ENCODE results near the gene CCDC188. TPM values are rescaled to one million over a fixed set of nuclear protein-coding genes. Genes with fewer than 3 reads are reported as not detected.

Gene CCDC188
- total RNA-seq, 1 experiment from 2014 or later = not detected

- H3K9me3 Mint-ChIP-seq = no peaks in the 10 kb centered on the region; a peak in 1 of 5 replicates
- Histone ChIP-seq H2AK5ac (ENCODE audit: insufficient read length, low read length) (no peak overlapping the region), H3K18ac (ENCODE audit: insufficient read length, low read depth, low read length) (no peak overlapping the region), H3K23ac (ENCODE audit: insufficient read length, low read depth, low read length) (no peak overlapping the region), H3K9ac (ENCODE audit: extremely low read depth, insufficient read length, low read length) (no peak overlapping the region), H3K79me2 (ENCODE audit: insufficient read depth, low read length) (no peaks in the 10 kb centered on the region), H4K20me1 (ENCODE audit: control insufficient read depth, insufficient read depth, insufficient read length) (peaks cover 3% of the 10 kb centered on the region), H3K14ac (ENCODE audit: insufficient read depth, low read length) (no peak overlapping the region), H2BK15ac (ENCODE audit: low read depth, low read length) (no peak overlapping the region), H2AFZ (ENCODE audit: low read length) (no peak overlapping the region), H4K91ac (ENCODE audit: insufficient read length, low read depth, low read length) (no peak overlapping the region), H3K4ac (ENCODE audit: low read depth, low read length) (no peak overlapping the region), H3K27ac (ENCODE audit: insufficient read length, low read depth, low read length) (no peak overlapping the region), H3K56ac (ENCODE audit: insufficient read length, low read depth, low read length) (no peak overlapping the region), H3K4me2 (ENCODE audit: insufficient read depth, insufficient read length, low read length) (no peak overlapping the region), H2BK120ac (ENCODE audit: low read depth, low read length, poor library complexity, severe bottlenecking) (no peak overlapping the region), H3K79me1 (ENCODE audit: insufficient read depth, low read depth, low read length, poor library complexity, severe bottlenecking) (no peaks in the 10 kb centered on the region), H4K8ac (replicated peaks; ENCODE audit: insufficient read length, low read depth, low read length) (no peak overlapping the region), H3K27me3 (ENCODE audit: insufficient read depth, low read length) (no peaks in the 10 kb centered on the region), H3K4me1 (ENCODE audit: insufficient read depth, low read length) (no peaks in the 10 kb centered on the region), H3T11ph (ENCODE audit: low read length) (no peak overlapping the region), H2BK20ac (ENCODE audit: low read depth, low read length, poor library complexity, severe bottlenecking) (no peak overlapping the region), H2BK12ac (ENCODE audit: insufficient read length, low read depth, low read length) (no peak overlapping the region), H2BK5ac (ENCODE audit: insufficient read length, low read length) (no peak overlapping the region), H4K5ac (ENCODE audit: insufficient read length, low read depth, low read length) (no peak overlapping the region), H3K23me2 (ENCODE audit: insufficient read length, low read depth, low read length, poor library complexity, severe bottlenecking) (no peaks in the 10 kb centered on the region), H3K9me3 (ENCODE audit: control insufficient read depth, low read depth, low read length) (no peaks in the 10 kb centered on the region)
- H3K4me3 Mint-ChIP-seq = no peak overlapping the region; a peak in 1 of 5 replicates
- peaks cover 3 to 6% of the 10 kb centered on the region in 2 experiments; a peak in 2 of 4 replicates for H3K4me1 Mint-ChIP-seq
- H3K36me3 Mint-ChIP-seq (ENCODE audit: insufficient read depth in 1 of 3, low read depth in 3 of 3) = no peaks in the 10 kb centered on the region
- no peak for DNase-seq
- TF ChIP-seq CTCF (conservative IDR thresholded peaks at IDR 0.05) = no peak
- H3K27me3 Mint-ChIP-seq (ENCODE audit: low read depth) = no peaks in the 10 kb centered on the region; the same call in 1 of the 2 replicates
- no CpG with 5 or more reads among the region's 17 CpGs for WGBS (ENCODE audit: extremely low coverage, insufficient read length, low lambda C conversion rate)
- no peak overlapping the region for H3K27ac Mint-ChIP-seq
Observed at GRCh38 chr22:20181194-20181883, 30.5 kb upstream of the CCDC188 start.

All from H9 (cell line).